ENCODE data around the gene WDFY3. TPM values are rescaled to one million over a fixed set of nuclear protein-coding genes. Genes with fewer than 3 reads are reported as not detected.
"Not testable (repeated sequence)": the region's sequence is repeated elsewhere in the genome, so short reads cannot be mapped to it uniquely, and the experiment has no call there.

WDFY3 gene
- total RNA-seq, 1 experiment from 2014 or later, result 31.8 TPM

- not testable (repeated sequence) for DNase-seq (ENCODE audit: extremely low read depth, low read depth)
Measured at GRCh38 chr4:84806541-84806940, 159.9 kb downstream of the WDFY3 start.

DNA sequence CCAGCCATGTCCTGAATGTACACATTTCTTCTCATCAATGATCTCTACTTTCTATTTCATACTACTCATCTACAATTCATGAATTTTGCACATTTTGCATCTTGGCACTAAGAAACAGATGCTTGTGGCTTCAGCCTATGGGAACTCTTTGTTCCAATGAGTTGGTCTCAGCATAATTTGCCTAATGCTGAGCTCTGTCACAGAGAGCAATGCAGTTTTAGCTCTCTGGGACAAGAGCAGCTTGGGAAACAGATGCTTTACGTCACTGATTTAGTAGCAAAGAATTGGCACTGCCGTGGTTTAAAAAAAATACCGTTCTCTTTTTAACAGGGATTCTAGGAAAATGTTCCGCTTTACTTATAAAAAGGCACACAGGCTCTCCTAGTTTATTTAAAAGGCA lies 162.4 kb downstream of the WDFY3 start:
- DNase-seq (ENCODE audit: extremely low read depth, low read depth), result no peak

GRCh38 chr4:84803720-84804119 lies 162.8 kb downstream of the WDFY3 start:
- no peak for DNase-seq (ENCODE audit: extremely low read depth, low read depth)

DNA sequence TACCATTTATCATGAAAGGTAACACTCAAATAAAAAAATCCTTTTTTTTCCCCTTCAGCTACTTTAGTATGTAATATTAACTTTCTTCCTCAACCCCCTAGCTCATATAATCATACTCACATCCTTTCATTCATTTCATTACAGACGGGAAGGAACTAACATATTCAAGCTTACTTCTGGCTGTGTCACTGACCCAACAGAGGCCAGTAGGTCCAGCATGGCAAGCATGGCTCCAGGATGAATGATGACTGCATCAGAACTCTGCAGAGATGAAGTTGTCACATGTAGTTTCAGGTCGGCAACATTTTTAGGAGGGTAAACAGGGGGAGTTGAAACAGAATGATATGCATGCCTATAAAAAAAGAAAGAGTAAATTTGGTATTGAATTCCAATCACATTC lies 163.4 kb downstream of the WDFY3 start:
- DNase-seq (ENCODE audit: extremely low read depth, low read depth), result no peak

GRCh38 chr4:84800256-84800655 lies 166.2 kb downstream of the WDFY3 start:
- DNase-seq (ENCODE audit: extremely low read depth, low read depth), result no peak

GRCh38 chr4:84799318-84799717 lies 167.2 kb downstream of the WDFY3 start:
- DNase-seq (ENCODE audit: extremely low read depth, low read depth), result no peak

- DNase-seq (ENCODE audit: extremely low read depth, low read depth), result no peak
Measured at GRCh38 chr4:84796394-84796793, 170.1 kb downstream of the WDFY3 start.

GRCh38 chr4:84792366-84793301 lies 173.9 kb downstream of the WDFY3 start:
- no peak for DNase-seq (ENCODE audit: extremely low read depth, low read depth)

- DNase-seq (ENCODE audit: extremely low read depth, low read depth), result no peak
Measured at GRCh38 chr4:84790769-84791565, 175.5 kb downstream of the WDFY3 start.

- DNase-seq (ENCODE audit: extremely low read depth, low read depth), result no peak
Measured at GRCh38 chr4:84786478-84786877, 180.0 kb downstream of the WDFY3 start.

DNA sequence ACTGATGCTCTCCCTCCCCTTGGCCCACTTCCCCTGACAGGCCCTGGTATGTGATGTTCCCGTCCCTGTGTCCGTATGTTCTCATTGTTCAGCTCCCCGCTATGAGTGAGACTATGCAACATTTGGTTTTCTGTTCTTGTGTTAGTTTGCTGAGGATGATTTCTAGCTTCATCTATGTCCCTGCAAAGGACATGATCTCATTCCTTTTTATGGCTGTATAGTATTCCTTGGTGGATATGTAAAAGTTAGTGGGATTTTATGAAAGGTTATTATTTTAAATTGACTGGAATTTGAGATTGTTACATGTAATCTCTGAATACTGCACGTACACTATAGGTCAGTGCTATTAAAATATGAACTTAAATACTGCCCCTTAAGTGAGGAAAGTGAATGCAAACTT lies 184.0 kb downstream of the WDFY3 start:
- no peak for DNase-seq (ENCODE audit: extremely low read depth, low read depth)

DNA sequence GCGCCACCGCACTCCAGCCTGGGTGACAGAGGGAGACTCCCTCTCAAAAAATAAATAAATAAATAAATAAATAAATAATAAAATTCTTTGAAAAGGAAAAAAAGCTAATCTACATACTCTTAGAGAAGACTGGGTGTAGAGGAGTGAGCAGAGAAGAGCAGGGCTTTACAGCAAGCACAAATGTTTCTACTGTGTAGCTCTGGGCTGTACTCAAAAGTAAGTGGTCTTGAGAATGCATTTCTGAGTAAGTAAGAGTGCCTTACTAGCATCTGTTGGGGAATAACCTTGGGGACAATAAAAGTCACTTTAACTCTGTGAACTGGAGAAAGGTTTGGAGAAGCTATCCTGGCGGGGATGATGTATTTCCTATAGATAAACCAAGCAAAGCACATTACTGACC lies 185.8 kb downstream of the WDFY3 start:
- DNase-seq (ENCODE audit: extremely low read depth, low read depth), result no peak

GRCh38 chr4:84778041-84778440 lies 188.4 kb downstream of the WDFY3 start:
- DNase-seq (ENCODE audit: extremely low read depth, low read depth), result no peak

- no peak for DNase-seq (ENCODE audit: extremely low read depth, low read depth)
Measured at GRCh38 chr4:84767168-84767567, 199.3 kb downstream of the WDFY3 start.

- DNase-seq (ENCODE audit: extremely low read depth, low read depth), result no peak
Measured at GRCh38 chr4:84753321-84753972, 213.0 kb downstream of the WDFY3 start.

DNA sequence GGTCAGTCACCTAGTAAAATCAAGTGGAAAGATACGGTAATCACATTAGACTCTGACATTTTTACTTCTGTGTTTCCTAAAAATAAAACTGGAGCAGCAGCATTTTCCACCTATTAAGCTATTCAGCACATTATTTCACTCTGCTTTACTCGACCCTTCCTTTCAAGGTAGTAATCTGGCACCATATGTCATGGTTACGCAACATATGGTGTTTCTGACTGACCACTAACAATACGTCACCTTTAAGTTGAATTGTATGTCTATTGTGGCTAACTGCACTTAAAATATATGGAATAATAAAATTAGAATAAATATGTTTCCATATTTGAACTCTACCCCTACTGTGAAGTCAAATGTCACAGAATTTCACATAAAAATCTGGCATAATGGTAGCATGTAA lies 214.8 kb downstream of the WDFY3 start:
- DNase-seq (ENCODE audit: extremely low read depth, low read depth), result no peak

DNA sequence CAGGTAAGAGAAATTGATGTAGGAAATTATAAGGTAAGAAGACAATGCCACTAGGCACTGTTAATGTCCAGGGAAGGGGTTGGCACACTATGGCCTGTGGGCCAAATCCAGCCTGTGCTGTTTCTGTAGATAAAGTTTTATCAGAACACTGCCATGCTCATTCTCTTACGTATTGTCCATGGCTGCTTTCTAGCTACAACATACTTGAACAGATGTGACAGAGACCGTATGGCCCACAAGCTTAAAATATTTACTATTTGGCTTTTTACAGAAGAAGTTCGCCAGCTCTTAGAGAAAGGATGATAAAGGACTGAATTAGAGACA lies 215.6 kb downstream of the WDFY3 start:
- no peak for DNase-seq (ENCODE audit: extremely low read depth, low read depth)

DNA sequence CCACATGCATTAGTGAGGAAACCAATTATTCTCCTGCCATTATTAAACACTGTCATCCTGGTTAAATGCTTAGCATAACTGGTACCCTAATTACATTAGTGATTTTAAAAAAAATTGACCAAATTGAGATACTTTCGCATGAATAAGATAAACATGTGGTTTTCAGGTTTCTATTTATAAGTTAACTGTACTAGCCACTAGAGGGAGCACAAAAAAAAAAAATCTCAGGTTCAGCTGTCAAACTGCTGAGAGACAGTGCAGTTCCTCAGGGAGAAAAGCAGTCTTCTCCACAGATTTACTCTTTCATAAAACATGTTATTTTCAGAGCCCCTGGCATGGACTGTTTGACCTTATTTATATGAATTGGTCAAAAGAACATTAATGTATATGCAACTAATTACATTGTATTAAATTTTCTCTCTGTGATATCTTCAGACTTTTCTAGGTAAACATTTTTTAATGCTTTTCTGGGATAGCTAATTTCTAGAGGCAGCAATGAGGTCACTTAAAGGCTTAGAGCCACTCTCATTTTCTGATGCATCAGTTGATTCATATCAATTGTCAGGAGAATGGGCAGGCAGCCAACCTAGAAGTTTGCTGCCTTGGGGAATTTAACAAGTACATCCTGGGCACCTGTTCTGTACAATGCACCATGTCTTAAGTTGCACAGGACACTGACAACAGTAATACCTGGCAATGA lies 216.1 kb downstream of the WDFY3 start:
- DNase-seq (ENCODE audit: extremely low read depth, low read depth), result peak; percentile 27

GRCh38 chr4:84740057-84740456 lies 226.4 kb downstream of the WDFY3 start:
- no peak for DNase-seq (ENCODE audit: extremely low read depth, low read depth)

DNA sequence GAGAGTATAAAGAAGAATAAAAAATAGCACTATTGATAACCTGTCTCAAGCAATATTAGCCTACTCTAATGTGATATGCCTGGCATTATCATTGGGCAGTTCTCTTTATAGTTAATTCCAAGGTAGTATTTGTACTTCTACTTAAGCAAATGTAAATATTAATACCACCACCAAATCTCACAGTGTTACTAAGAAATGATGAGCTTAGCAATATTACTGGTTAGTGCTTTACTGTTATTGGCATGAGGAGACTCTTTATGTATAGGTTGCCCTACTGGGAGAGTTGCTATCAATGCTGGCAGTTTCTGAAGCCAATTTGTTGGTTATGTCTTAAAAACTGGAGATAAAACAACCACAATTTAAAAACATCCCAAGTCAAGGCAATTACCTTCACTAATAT lies 227.9 kb downstream of the WDFY3 start:
- DNase-seq (ENCODE audit: extremely low read depth, low read depth), result no peak

GRCh38 chr4:84737656-84738055 lies 228.8 kb downstream of the WDFY3 start:
- no peak for DNase-seq (ENCODE audit: extremely low read depth, low read depth)

All from NCI-H460 (cell line).